Skeletal muscle tissue (tissue), 4 donors: Measurements from ENCODE around the gene EXOSC3. TPM values are rescaled to one million over a fixed set of nuclear protein-coding genes. Genes with fewer than 3 reads are reported as not detected.
A peak's percentile ranks its signal among the peaks of the same experiment; 100 is the strongest.
"Not testable (repeated sequence)": the region's sequence is repeated elsewhere in the genome, so short reads cannot be mapped to it uniquely, and the experiment has no call there.

Experiments
- H3K27ac ChIP-seq: one replicate; pipeline ENCODE4 v1.7.0; 2013; ENCODE audit warnings: mild to moderate bottlenecking, low read depth, low read length, inconsistent platforms
- H3K27me3 ChIP-seq, 3 donors: one replicate each; pipeline ENCODE4 v1.7.0; 2013; ENCODE audit warnings: low read length in 3 of 3; ENCODE audit not compliant: control insufficient read depth in 3 of 3, insufficient read depth in 3 of 3
- H3K36me3 ChIP-seq, 3 donors: one replicate each; pipeline ENCODE4 v1.7.0; 2013; ENCODE audit warnings: low read length in 3 of 3; ENCODE audit not compliant: control insufficient read depth in 3 of 3, insufficient read depth in 3 of 3
- H3K4me1 ChIP-seq, 3 donors: one replicate each; pipeline ENCODE4 v1.7.0; 2013; ENCODE audit warnings: low read length in 3 of 3, mild to moderate bottlenecking in 3 of 3; ENCODE audit not compliant: control insufficient read depth in 3 of 3, insufficient read depth in 3 of 3
- H3K4me3 ChIP-seq, 3 donors: one replicate each; pipeline ENCODE4 v1.7.0; 2013; ENCODE audit warnings: low read length in 3 of 3
- H3K9ac ChIP-seq, 3 donors: one replicate each; pipeline ENCODE4 v1.7.0; 2013; ENCODE audit warnings: low read length in 3 of 3, mild to moderate bottlenecking in 3 of 3, moderate library complexity in 2 of 3, low read depth in 1 of 3
- H3K9me3 ChIP-seq, 3 donors: one replicate each; pipeline ENCODE4 v1.7.0; 2013; ENCODE audit warnings: low read length in 3 of 3; ENCODE audit not compliant: control insufficient read depth in 3 of 3
- total RNA-seq: library from RNA; depleted of rRNA; stranded (reverse); fragments of >200 nt; gene quantifications from one replicate; pipeline ENCODE4 v1.2.3, GENCODE V29; 2014
- donor health status: Osteomylitis.

Gene EXOSC3
- 26.1 TPM for total RNA-seq

DNA sequence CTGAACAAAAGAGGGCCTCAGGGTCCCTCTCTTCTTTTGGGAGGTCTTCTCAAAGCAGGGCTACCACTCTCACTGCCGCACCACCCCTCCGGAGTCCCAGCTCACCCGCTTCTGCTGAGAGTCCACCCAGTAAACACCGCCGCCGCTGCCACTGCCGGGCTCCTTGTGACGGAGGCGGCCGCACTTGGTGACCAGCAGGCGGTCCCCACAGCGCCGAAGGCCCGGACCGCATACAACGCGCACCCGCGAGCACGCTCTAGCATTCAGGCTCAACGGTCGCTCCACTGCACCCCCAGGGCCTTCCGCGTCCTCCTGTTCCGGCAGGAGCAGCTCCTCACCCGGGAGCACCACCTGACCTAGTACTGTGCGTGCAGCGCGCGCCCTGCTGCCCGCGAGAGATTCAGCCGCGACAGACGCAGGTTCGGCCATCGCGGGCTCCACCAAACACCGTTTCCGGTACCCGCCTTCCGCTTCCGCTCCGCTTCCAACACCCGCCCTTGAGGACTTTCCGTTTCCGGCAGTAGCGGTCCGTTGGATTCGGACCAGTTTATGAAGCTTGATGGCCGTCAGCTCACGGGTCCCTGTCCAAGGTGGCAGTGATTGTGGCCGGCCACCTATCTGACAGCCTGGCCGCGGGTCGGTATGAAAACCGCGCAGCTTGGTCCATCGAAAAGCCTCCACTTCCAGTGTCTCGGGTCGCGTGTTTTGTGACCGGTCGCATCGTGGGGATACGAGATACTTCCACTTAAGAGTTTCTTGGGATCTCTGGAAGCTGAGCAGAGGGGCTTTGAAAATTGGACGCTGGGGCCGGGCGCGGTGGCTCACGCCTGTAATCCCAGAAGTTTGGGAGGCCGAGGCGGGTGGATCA, at the start of gene EXOSC3:
TSS of gene EXOSC3 (minus strand) at position 449 of the 868 bp plus-strand sequence. CDS start at position 429, 20 bp downstream.
- H3K9me3 ChIP-seq = no peaks in the 10 kb centered on the region
- H3K27me3 ChIP-seq = peaks cover 5 to 11% (median 6%) of the 10 kb centered on the region in 3 donors
- peak within 1 kb of the TSS; percentile 64 for H3K27ac ChIP-seq
- H3K4me1 ChIP-seq = peaks cover 6 to 13% (median 13%) of the 10 kb centered on the region in 3 donors
- peaks cover 12 to 32% (median 30%) of the 10 kb centered on the region in 3 donors for H3K36me3 ChIP-seq
- H3K4me3 ChIP-seq = peak within 1 kb of the TSS; percentile 93 to 98 (median 94)
- peak within 1 kb of the TSS; percentile 82 to 90 (median 86) for H3K9ac ChIP-seq

DNA sequence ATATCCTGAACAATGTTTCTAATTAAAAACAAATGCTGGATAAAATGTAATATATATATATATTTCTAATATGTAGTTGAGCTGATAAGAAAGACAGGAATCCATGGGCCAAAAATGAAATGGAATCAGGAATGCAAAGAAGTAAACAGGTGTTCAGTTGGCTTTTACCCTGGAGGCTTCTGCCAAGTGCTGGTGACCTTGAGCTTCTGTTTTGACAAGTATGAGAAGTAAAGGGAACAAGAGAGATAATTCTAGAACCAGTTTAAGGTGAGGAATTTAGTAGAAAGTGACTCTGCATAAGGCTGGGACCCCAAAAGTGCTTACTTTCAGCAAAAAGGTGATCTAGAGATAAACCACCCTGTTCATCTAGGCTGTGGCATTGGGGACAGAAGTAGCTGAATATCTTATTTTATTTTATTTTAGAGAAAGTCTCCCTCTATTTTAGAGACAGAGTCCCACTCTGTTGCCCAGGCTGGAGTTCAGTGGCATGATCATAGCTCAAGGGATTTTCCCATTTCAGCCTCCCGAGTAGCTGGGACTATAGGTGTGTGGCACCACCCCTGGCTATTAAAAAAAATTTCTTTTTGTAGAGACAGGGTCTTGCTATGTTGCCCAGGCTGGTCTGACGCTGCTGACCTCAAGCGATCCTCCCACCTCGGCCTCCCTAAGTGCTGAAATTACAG, 42.8 kb upstream of the EXOSC3 start:
- Histone ChIP-seq H3K9me3 (no peaks in the 10 kb centered on the region), H3K36me3 (peaks cover 3 to 14% (median 14%) of the 10 kb centered on the region in 3 donors), H3K9ac (no peak overlapping the region), H3K27ac (no peak overlapping the region), H3K27me3 (no peaks in the 10 kb centered on the region), H3K4me1 (peaks cover 0 to 3% (median 0%) of the 10 kb centered on the region in 3 donors), H3K4me3 (no peak overlapping the region)

DNA sequence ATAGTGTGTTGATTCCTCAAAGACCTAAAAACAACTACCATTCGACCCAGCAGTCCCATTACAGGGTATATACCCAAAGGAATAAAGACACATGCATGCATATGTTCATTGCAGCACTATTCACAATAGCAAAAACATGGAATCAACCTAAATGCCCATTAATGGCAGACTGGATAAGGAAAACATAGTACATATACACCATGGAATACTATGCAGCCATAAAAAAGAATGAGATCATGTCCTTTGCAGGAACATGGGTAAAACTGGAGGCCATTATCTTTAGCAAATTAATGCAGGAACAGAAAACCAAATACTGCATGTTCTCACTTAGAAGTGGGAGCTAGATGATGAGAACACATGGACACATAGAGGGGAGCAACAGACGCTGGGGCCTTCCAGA, 40.3 kb upstream of the EXOSC3 start:
- peaks cover 3 to 17% (median 16%) of the 10 kb centered on the region in 3 donors for H3K36me3 ChIP-seq
- H3K4me3 ChIP-seq, H3K4me1 ChIP-seq, H3K27me3 ChIP-seq, H3K9me3 ChIP-seq, H3K27ac ChIP-seq, H3K9ac ChIP-seq: not testable (repeated sequence)

DNA sequence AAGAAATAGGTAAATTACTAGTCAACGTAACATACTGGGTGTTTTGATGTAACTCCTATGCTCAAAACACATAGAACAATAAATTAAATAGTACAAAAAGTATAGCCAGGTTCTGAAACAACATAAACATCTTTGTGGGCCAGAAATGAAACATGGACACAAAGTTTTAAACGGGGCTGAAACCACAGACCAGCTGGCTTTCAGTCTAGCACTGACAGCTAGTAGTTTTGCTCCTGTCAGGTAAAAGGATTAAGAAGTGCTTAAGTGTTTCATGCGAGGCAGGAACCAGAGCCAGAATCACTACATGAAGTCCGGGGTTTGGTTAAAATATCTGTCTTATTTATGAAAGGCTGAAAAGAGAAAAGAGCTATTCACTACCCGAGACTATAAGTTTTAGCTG, 35.3 kb upstream of the EXOSC3 start:
- Histone ChIP-seq H3K4me1 (no peaks in the 10 kb centered on the region), H3K9me3 (no peaks in the 10 kb centered on the region), H3K36me3 (peaks cover 0 to 11% (median 7%) of the 10 kb centered on the region in 3 donors), H3K9ac (no peak overlapping the region), H3K27ac (no peak overlapping the region), H3K4me3 (no peak overlapping the region), H3K27me3 (no peaks in the 10 kb centered on the region)

DNA sequence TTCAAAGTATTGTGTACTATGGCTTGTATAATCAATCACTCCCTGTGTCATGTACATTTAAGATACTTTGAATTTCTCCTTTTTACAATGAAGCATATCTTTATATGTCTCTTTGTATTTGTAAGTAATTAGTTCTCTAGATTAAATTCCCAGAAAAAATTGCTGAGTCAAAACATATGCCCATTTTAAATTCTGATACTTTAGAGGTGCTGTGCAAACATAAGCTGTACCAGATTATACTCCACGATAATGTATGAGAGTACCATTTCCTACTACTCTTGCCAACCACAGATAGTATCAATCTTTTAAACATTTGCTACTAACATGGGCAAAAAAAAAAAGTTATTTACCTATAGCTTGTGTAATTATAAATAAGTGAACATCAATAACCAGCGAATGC, 34.0 kb upstream of the EXOSC3 start:
- Histone ChIP-seq H3K4me1 (no peaks in the 10 kb centered on the region), H3K4me3 (no peak overlapping the region), H3K27ac (no peak overlapping the region), H3K36me3 (peaks cover 0 to 5% (median 3%) of the 10 kb centered on the region in 3 donors), H3K9me3 (no peaks in the 10 kb centered on the region), H3K27me3 (no peaks in the 10 kb centered on the region), H3K9ac (no peak overlapping the region)

DNA sequence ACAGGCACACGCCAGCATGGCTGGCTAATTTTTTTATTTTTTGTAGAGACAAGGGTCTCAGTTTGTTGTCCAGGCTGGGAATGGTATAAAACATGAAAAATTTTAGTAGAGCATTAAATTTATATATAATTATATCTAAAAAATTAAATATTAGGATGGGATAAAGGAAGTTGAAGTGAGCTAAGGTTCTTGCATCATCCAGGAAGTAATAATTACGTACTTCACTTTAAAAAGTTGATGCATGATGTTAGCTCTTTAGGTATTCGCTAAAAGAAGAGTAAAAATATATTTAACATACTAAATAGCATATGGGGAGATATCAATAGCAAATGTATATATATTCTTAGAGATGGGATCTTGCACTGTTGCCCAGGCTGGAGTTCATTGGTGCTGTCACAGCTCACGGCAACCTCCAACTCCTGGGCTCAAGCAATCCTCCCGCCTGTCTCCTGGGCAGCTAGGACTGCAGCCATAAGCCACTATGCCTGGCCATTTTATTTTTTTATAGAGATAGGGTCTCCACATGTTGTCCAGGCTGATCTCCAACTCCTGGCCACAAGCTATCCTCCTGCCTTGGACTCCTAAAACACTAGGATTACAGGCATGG, 28.0 kb upstream of the EXOSC3 start:
- Histone ChIP-seq H3K4me1 (no peaks in the 10 kb centered on the region), H3K9me3 (no peaks in the 10 kb centered on the region), H3K27me3 (no peaks in the 10 kb centered on the region), H3K27ac (no peak overlapping the region), H3K4me3 (no peak overlapping the region), H3K9ac (no peak overlapping the region), H3K36me3 (no peaks in the 10 kb centered on the region)

DNA sequence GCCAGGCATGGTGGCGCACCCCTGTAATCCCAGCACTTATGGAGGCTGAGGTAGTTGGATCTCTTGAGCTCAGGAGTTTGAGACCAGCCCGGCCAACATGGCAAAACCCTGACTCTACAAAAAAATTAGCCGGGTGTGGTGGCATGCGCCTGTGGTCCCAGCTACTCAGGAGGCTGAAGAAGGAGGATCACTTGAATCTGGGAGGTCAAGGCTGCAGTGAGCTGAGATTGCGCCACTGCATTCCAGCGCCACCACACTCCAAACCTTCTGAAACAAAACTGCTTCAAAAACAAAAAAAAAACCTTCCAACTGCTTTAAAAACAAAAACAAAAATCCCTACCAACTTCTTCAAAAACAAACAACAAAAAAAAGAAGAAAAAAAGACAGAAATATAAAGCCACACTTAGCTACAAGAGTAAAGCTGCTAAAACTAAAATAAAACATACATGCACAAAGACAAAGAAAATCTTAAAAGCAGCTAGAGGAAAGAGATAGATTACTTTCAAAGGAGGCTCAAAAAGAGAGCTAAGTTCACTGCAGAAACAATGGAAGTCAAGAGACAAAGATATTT, 27.1 kb upstream of the EXOSC3 start:
- no peak overlapping the region for H3K27ac ChIP-seq
- H3K4me1 ChIP-seq = no peaks in the 10 kb centered on the region
- no peaks in the 10 kb centered on the region for H3K9me3 ChIP-seq
- H3K36me3 ChIP-seq = no peaks in the 10 kb centered on the region
- H3K4me3 ChIP-seq = no peak overlapping the region
- H3K9ac ChIP-seq = no peak overlapping the region
- H3K27me3 ChIP-seq = no peaks in the 10 kb centered on the region

DNA sequence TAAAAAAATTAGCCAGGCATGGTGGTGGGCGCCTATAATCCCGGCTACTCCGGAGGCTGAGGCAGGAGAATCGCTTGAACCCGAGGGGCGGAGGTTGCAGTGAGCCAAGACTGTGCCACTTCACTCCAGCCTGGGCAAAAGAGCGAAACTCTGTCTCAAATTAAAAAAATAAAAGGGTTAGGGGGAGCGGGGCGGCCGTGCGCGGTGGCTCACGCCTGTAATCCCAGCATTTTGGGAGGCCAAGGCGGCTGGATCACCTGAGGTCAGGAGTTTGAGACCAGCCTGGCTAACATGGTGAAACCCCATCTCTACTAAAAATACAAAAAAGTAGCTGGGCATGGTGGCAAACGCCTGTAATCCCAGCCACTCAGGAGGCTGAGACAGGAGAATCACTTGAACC, 24.8 kb upstream of the EXOSC3 start:
- not testable (repeated sequence) for H3K36me3 ChIP-seq, H3K27me3 ChIP-seq, H3K4me1 ChIP-seq, H3K27ac ChIP-seq, H3K9me3 ChIP-seq, H3K9ac ChIP-seq, H3K4me3 ChIP-seq

DNA sequence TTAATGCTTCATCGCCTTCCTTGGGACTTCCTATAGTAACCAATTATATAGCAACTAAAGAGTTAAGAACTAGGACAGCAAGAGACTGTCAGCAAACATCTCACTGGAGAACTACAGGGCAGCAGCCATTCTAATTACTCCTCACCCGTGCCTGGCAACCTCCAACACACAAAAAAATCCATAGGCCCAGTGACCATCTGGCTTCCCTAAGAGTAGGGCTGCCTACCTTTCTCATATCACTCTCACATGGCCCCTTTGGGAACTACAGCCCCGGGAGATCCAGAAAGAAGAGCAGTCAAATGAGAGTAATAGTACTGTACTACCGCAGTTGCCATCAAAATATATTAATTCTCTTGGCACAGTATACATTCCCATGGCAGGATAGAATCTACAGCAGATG, 21.4 kb upstream of the EXOSC3 start:
- no peak overlapping the region for H3K9ac ChIP-seq
- no peaks in the 10 kb centered on the region for H3K36me3 ChIP-seq
- H3K27ac ChIP-seq = no peak overlapping the region

More for the DNA sequence above, 21.4 kb upstream of the EXOSC3 start:
- H3K4me1 ChIP-seq = peaks cover 15 to 16% (median 15%) of the 10 kb centered on the region in 3 donors
- no peaks in the 10 kb centered on the region for H3K9me3 ChIP-seq
- H3K27me3 ChIP-seq = no peaks in the 10 kb centered on the region
- no peak overlapping the region for H3K4me3 ChIP-seq
